ENCODE results near the gene LMO2.
A peak's percentile ranks its signal among the peaks of the same experiment; 100 is the strongest.

GRCh38 chr11:33861386-33861785, 30.5 kb downstream of the LMO2 start:
- TF ChIP-seq CTCF (IDR thresholded peaks at IDR 0.05; ENCODE audit: insufficient read depth, low read depth, low read length) (no peak), EZH2 (IDR thresholded peaks at IDR 0.05; ENCODE audit: insufficient read depth, low read length) (peak; percentile 2)

Data from astrocyte (in vitro differentiated cells and primary cell).